ENCODE data around the gene TFE3. TPM values are rescaled to one million over a fixed set of nuclear protein-coding genes. Genes with fewer than 3 reads are reported as not detected.
"Not testable (repeated sequence)": the region's sequence is repeated elsewhere in the genome, so short reads cannot be mapped to it uniquely, and the experiment has no call there.

The TFE3 gene

GRCh38 chrX:48980341-48980740, 62.8 kb downstream of the TFE3 start:
- not testable (repeated sequence) for H2BK15ac ChIP-seq (ENCODE audit: low read depth, poor library complexity, severe bottlenecking); H3K27me3 ChIP-seq (ENCODE audit: control insufficient read depth in 1 of 2, insufficient read depth in 1 of 2, low read length in 2 of 2); H3K23ac ChIP-seq (ENCODE audit: low read length in 2 of 2); H3K4me2 ChIP-seq (ENCODE audit: low read length, poor library complexity, severe bottlenecking); H4K91ac ChIP-seq (ENCODE audit: low read length); H3K4ac ChIP-seq (ENCODE audit: low read depth in 1 of 2, low read length in 2 of 2); DNase-seq; H3K18ac ChIP-seq (ENCODE audit: low read depth in 1 of 2, low read length in 2 of 2); H2BK120ac ChIP-seq (ENCODE audit: low read depth, low read length); H2AFZ ChIP-seq (ENCODE audit: low read depth, low read length); H2AK5ac ChIP-seq (ENCODE audit: low read length, severe bottlenecking); H3K9ac ChIP-seq (ENCODE audit: low read length); H2BK5ac ChIP-seq (ENCODE audit: low read depth, low read length, poor library complexity, severe bottlenecking); H3K27ac ChIP-seq (ENCODE audit: low read length, poor library complexity, severe bottlenecking); H3K14ac ChIP-seq (ENCODE audit: low read length in 2 of 2); H3K4me1 ChIP-seq (ENCODE audit: control insufficient read depth, insufficient read depth, low read depth, low read length); H3K9me3 ChIP-seq (ENCODE audit: control insufficient read depth, low read length); H4K8ac ChIP-seq (ENCODE audit: low read length); H3K79me1 ChIP-seq (replicated peaks; ENCODE audit: low read length, poor library complexity, severe bottlenecking); H3K4me3 ChIP-seq (ENCODE audit: insufficient read depth in 1 of 2, low read depth in 1 of 2, low read length in 2 of 2); H2BK12ac ChIP-seq (ENCODE audit: low read length in 2 of 2)
- WGBS = 97% methylated on average over 2 of the region's 10 CpGs
- H3K36me3 ChIP-seq (ENCODE audit: control insufficient read depth in 1 of 2, insufficient read depth in 2 of 2, low read depth in 1 of 2, low read length in 2 of 2) = peaks cover 43 to 55% of the 10 kb centered on the region in 2 experiments

Small RNA genes within 50 kb of the gene (small RNA-seq; reads per million reads assigned to genes)
- not detected for gene RNU4-52P (ENCODE audit: low read depth)

All from mesenchymal stem cell (in vitro differentiated cells and primary cell).